Measurements from ENCODE around the gene USF1. TPM values are rescaled to one million over a fixed set of nuclear protein-coding genes. Genes with fewer than 3 reads are reported as not detected.
A peak's percentile ranks its signal among the peaks of the same experiment; 100 is the strongest.
"Not testable (repeated sequence)": the region's sequence is repeated elsewhere in the genome, so short reads cannot be mapped to it uniquely, and the experiment has no call there.

Gene USF1
- total RNA-seq, 1 experiment from 2014 or later, result 66.4 TPM

DNA sequence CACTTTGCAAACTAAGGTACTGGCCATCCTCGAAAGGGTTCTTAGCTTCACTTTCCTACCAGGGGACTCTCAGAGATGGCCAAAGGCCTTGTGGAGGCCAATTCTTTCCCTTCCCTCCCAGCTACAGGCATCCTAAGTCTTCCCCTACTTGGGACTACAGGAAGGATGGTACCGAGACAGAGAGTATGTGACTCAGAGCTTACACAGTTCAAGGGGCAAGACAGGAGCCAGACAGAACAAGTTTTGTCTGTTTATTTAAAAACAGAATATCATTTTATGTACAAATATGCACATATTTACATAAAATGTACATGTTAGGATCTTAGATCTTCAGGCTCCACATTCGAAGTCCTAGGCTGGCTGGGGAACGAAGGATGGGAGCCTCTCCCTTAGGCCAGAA lies 25.0 kb upstream of the USF1 start:
- DNase-seq, result no peak
- no peak overlapping the region for H3K4me3 ChIP-seq
- H3K4me1 ChIP-seq, result peaks cover 4% of the 10 kb centered on the region; the same call in 1 of the 2 replicates
- H3K27ac ChIP-seq, result no peak overlapping the region
- H3K9me3 ChIP-seq (replicated peaks), result no peaks in the 10 kb centered on the region
- no peaks in the 10 kb centered on the region for H3K36me3 ChIP-seq
- no peaks in the 10 kb centered on the region for H3K27me3 ChIP-seq

DNA sequence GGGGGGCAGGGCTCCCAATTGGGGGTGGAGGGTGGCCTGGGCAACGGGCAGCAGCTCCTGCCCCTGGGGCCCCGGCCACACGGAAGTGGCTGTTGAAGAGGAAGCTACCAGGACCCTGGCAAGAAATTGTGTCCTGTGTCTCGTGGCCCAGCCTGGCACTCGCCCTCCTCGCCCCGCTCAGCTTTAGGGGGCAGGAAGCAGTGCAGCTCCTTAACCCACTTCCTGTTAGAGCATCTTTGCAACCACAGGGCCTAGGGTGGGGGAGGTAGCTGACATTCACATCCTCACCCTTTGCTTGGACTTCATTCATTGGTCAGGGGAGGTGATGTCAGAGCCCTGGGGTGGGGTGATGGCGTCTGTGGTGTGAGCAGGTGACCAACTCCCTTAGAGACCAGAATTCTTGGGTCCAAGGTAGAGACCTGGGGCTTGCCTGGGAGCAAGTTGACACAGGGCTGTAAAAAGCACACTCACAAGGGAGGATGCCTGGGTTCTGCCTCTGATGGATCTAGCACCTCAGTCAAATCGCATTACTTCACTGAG lies 24.0 kb upstream of the USF1 start, which contains the start of gene ARHGAP30:
Gene ARHGAP30, minus strand, starts transcription at position 161 of the 540 bp plus-strand sequence. CDS start 267 bp downstream, outside the sequence.
- no peaks in the 10 kb centered on the region for H3K36me3 ChIP-seq
- H3K4me1 ChIP-seq, result peaks cover 4% of the 10 kb centered on the region; the same call in 1 of the 2 replicates
- no peak within 1 kb of the TSS for H3K27ac ChIP-seq
- peak; percentile 16 to 21 for DNase-seq
- H3K9me3 ChIP-seq (replicated peaks), result no peaks in the 10 kb centered on the region
- H3K4me3 ChIP-seq, result no peak within 1 kb of the TSS
- H3K27me3 ChIP-seq, result no peaks in the 10 kb centered on the region

DNA sequence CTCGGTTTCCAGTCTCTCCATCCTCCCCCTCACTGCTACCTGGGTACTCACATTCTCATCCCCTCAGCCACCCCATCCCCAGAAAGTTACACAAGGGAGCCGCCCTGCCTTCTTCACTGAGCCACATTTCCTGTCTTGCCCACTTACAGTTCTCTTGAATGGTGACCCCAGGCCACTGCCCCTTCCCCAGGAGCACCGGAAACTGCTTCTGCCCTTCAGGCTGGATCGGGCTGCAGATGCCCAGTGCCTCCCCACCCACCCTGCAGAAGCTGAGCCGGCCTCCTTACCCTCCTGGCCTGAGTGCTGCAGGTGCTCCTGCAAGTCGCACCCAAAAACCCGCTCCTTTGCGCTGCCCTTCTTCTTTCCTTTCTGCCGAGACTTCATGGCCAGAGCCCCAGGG lies 23.5 kb upstream of the USF1 start:
- Histone ChIP-seq H3K27me3 (no peaks in the 10 kb centered on the region), H3K4me1 (no peaks in the 10 kb centered on the region), H3K4me3 (no peak overlapping the region), H3K27ac (no peak overlapping the region), H3K36me3 (no peaks in the 10 kb centered on the region), H3K9me3 (replicated peaks) (no peaks in the 10 kb centered on the region)
- no peak for DNase-seq

DNA sequence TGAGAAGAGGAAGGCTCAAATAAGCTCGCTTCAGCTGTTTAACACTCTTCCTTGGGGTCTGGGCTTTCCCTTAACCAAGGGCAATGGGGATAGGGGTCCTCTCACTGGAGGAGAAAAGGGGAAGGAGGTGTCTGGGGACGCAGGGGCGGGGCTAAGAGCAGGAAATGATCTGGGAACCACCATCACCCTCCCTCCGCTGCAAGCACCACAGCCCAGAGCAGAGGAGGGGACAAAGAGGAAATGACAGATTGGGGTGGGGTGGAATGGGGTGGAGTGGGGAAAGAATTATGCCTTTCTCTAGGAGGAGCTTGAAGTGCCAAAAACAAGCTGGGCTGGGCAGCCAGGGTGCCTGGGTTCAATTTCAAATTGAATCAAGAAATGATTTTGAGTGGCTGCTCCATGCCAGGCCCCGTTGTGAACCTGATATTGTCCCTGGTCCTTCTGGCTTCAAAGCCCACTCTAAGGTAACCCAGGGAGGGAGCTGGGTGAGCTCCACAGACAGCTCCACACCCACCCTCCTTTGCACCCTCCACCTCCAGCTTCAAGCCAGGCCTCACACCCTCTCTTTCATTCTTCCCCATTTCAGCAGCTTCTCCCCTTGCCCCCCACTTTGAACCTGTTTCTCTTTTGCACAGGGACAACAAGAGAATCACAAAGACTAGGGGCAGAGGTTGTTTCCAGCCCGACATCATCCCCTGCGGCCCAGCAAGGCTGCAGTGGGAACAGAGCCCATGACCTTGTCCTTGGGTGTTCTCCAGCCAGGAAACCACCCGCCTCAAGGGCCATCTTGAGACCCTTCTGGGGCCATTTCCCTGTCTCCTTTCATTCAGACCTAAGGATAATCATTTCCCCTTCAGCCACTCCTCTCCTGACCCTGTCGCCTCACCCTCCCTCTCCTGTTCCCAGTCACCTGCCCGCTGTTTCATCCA lies 22.8 kb upstream of the USF1 start:
- DNase-seq, result no peak
- H3K9me3 ChIP-seq (replicated peaks), result no peaks in the 10 kb centered on the region
- H3K27ac ChIP-seq, result no peak overlapping the region
- H3K36me3 ChIP-seq, result no peaks in the 10 kb centered on the region
- H3K4me1 ChIP-seq, result no peaks in the 10 kb centered on the region
- no peak overlapping the region for H3K4me3 ChIP-seq
- no peaks in the 10 kb centered on the region for H3K27me3 ChIP-seq

DNA sequence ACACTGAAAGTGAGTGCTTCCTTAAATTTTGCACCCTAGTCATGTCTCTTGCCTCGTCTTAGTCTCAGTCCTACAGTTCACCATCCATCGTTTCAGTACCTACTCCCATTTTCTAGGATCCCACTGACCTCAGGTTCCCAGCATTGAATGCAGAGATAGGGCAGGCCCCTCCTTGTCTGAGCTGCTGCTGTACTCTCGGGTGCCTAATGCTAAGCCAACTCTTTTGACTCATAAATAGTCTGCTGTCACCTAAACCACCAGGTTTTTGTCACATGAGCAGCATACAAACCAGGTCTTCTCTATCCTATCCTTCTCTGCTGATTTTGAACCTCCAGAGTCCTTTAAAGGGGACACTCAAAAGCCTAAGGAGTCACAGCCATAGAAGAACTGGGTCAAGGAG lies 20.9 kb upstream of the USF1 start:
- no peak for DNase-seq
- no peaks in the 10 kb centered on the region for H3K36me3 ChIP-seq
- H3K9me3 ChIP-seq (replicated peaks), result no peaks in the 10 kb centered on the region
- H3K4me3 ChIP-seq, result no peak overlapping the region
- no peaks in the 10 kb centered on the region for H3K4me1 ChIP-seq
- H3K27ac ChIP-seq, result no peak overlapping the region
- no peaks in the 10 kb centered on the region for H3K27me3 ChIP-seq

DNA sequence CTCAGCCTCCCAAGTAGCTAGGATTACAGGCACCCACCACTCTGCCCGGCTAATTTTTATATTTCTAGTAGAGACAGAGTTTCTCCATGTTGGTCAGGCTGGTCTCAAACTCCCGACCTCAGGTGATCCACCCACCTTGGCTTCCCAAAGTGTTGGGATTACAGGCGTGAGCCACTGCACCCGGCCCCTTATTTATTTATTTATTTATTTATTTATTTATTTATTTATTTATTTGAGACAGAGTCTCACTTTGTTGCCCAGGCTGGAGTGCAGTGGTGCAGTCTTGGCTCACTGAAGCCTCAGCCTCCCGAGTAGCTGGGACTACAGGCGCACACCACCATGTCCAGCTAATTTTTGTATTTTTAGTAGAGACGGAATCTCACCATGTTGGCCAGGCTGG lies 19.9 kb upstream of the USF1 start:
- H3K27ac ChIP-seq; H3K27me3 ChIP-seq; H3K36me3 ChIP-seq; H3K4me3 ChIP-seq; H3K9me3 ChIP-seq (replicated peaks); DNase-seq; H3K4me1 ChIP-seq: not testable (repeated sequence)

DNA sequence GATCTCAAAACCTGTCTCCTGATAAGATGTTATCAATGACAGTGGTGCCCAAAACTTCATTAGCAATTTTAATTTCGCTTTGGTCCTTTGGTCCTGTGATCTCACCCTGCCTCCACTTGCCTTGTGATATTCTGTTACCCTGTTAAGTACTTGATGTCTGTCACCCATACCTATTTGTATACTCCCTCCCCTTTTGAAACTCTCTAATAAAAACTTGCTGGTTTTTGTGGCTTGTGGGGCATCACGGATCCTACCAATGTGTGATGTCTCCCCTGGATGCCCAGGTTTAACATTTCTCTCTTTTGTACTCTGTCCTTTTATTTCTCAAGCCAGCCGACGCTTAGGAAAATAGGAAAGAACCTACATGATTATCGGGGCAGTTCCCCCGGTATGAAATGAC lies 18.2 kb upstream of the USF1 start:
- not testable (repeated sequence) for DNase-seq; H3K4me1 ChIP-seq; H3K27me3 ChIP-seq; H3K27ac ChIP-seq; H3K9me3 ChIP-seq (replicated peaks); H3K36me3 ChIP-seq; H3K4me3 ChIP-seq

DNA sequence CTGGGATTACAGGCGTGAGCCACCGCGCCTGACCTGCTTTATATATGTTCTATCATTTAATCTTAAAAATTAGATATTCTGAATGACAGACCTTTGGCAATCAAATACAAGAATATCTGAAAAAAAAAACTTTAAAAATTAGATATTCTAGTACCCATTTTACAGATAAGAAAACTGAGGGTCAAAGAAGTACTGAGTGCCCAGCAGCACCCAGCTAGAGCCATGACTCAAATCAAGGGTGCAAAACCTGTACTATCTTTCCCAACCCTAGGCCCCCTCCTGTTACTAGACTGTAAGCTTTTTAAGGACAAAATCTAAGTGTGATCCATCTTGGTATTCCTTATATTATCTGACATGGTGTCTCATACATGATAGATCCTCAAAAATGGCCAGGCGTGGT lies 15.6 kb upstream of the USF1 start:
- Histone ChIP-seq H3K4me3 (no peak overlapping the region), H3K27me3 (no peaks in the 10 kb centered on the region), H3K27ac (no peak overlapping the region), H3K36me3 (no peaks in the 10 kb centered on the region), H3K9me3 (replicated peaks) (no peaks in the 10 kb centered on the region), H3K4me1 (no peaks in the 10 kb centered on the region)
- DNase-seq, result no peak

DNA sequence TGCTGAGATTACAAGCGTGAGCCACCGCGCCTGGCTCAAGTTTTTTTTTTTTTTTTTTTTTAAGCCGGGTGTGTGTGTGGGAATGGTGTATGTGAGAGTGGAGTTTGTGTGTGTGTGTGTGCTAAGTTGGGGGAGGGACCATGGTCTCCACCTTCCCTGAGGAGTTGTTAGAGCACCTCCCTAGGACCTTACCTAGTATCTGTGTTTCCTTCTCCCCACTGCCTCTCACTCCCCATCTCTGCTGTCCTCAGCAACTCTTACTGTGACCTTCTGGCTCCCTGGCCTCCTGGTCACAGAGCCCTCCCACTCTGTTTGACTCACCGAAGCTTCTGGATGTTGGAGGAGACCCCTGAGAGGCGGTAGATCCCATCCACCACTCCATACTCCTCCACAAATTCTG lies 13.5 kb upstream of the USF1 start:
- Histone ChIP-seq H3K4me3 (no peak overlapping the region), H3K27ac (no peak overlapping the region), H3K36me3 (no peaks in the 10 kb centered on the region), H3K27me3 (no peaks in the 10 kb centered on the region), H3K4me1 (no peaks in the 10 kb centered on the region), H3K9me3 (replicated peaks) (no peaks in the 10 kb centered on the region)
- DNase-seq, result no peak

DNA sequence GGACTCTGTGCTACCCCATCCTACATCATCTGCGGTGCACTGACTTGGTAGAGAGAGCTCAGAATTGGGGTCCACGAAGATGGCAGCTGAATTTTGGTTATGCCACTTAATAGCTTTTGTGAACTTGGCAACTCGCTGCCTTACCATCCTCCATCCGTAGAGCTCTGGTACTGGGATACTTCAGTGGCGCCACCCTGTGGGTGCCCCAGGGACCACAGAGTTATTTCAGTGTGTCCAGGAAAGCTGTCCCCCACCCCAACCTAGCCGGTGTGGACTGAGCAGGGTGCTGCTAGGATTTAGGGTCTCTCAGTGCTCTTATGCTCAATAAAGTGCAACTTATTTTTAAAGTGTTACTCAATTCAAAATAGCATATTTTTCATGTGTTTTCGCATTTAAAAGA lies 9.0 kb upstream of the USF1 start:
- H3K27me3 ChIP-seq, result no peaks in the 10 kb centered on the region
- no peak for DNase-seq
- H3K4me3 ChIP-seq, result no peak overlapping the region
- no peaks in the 10 kb centered on the region for H3K36me3 ChIP-seq
- H3K9me3 ChIP-seq (replicated peaks), result no peaks in the 10 kb centered on the region
- no peak overlapping the region for H3K27ac ChIP-seq
- no peaks in the 10 kb centered on the region for H3K4me1 ChIP-seq

DNA sequence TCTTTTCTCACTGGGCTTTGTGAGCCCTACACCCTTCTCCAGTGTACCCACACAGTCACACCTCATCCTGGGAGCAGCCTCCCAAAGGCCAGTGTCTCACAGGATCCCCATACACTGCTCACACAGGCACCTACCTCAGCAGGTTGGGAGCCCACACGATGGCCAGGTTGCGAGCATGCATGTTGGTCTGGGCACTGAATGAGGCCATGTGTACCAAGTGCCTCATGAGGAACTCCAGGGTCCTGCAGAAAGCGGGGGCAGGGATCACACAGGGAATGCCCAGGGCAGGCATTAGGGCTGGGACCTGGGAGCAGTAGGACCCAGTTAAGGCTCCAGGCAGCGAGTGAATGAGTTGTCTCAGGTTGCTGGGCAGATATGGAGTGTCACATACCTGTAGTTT lies 8.5 kb upstream of the USF1 start:
- Histone ChIP-seq H3K27ac (no peak overlapping the region), H3K27me3 (no peaks in the 10 kb centered on the region), H3K4me3 (no peak overlapping the region), H3K9me3 (replicated peaks) (0 out of 2 replicates have a peak, but pooled peaks cover 6% of the 10 kb centered on the region), H3K36me3 (no peaks in the 10 kb centered on the region), H3K4me1 (no peaks in the 10 kb centered on the region)
- no peak for DNase-seq

DNA sequence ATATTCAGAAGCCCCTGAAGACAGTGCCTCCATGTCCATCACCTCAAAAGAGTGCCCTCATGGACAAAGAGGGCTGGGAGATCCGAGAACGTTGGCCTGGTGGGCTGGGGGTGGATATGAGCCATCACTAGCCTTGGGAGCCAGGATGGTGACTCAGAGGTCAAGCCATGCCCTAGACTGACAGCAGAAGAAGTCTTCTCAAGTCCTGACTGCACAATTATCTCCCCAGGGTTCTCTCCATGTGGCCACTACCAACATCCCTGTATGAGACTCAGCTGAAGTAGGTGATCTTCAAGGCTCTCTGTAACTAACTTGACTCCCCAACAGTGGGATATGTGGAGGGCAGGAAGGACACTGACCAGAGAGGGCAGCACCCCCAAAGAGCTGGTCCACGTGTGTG lies 7.1 kb upstream of the USF1 start:
- H3K4me3 ChIP-seq, result no peak overlapping the region
- H3K27me3 ChIP-seq, result no peaks in the 10 kb centered on the region
- H3K36me3 ChIP-seq, result no peaks in the 10 kb centered on the region
- H3K4me1 ChIP-seq, result no peaks in the 10 kb centered on the region
- 0 out of 2 replicates have a peak, but pooled peaks cover 6% of the 10 kb centered on the region for H3K9me3 ChIP-seq (replicated peaks)
- no peak overlapping the region for H3K27ac ChIP-seq
- no peak for DNase-seq

DNA sequence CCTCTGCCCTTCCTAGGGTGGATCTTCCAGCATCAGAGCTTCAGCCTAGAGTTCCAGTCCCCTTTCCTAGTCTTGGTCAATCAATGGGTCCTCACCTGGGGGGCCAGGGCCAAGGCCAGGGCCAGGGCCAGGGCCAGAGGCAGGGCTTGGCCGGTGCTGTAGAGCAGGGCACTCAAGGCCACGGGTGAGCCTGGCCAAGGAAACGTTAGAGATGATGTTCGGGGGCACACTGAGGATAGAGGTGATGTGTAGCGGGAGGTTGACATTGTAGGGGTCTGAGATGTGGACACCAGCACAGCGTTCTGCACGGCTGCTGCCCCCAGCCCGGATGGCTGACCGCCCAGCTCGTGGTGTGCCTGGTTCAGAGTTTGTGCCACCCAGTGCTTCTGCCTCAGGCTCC lies 5.4 kb upstream of the USF1 start:
- H3K9me3 ChIP-seq (replicated peaks), result peaks cover 13% of the 10 kb centered on the region
- no peaks in the 10 kb centered on the region for H3K4me1 ChIP-seq
- H3K27me3 ChIP-seq, result no peaks in the 10 kb centered on the region
- H3K27ac ChIP-seq, result no peak overlapping the region
- H3K36me3 ChIP-seq, result no peaks in the 10 kb centered on the region
- DNase-seq, result no peak
- H3K4me3 ChIP-seq, result no peak overlapping the region

DNA sequence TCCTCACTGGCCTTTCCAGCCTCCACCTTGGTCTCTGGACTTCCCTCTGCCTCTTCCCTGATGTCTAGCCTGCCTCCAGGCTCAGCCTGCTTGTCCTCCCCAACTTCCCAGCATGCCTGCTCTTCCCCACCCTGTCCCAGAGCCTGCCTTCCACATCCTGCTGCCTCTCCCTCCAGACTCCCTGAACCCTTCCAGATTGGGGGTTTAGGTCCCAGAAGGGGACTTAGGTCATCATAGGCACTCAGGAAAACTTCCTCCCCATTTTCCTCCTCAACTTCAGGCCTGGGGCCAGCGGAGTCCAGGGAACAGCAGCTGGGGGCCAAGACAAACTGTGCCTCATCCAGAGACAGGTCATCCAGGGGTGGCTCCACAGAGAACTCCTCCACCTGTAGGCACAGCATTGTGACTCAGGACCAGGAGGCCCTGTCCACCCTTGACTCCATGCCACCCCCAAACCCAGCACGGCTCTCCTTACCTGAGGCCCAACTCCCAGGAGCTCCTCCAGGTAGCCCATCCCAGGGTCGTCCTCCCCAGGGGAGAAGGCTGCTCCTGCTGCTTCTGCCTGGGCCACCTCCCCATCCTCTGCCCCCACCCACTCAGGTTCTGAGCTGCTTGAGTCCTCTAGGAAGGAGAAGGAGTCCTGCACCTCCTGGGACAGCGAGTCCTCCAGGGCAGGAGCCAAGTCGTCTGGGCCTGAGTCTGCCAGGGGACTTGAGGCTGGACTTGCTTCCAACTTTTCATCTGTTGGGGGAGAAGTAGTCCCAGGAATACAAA lies 3.4 kb upstream of the USF1 start:
- Histone ChIP-seq H3K4me1 (peaks cover 3% of the 10 kb centered on the region; the same call in 1 of the 2 replicates), H3K4me3 (no peak overlapping the region), H3K27ac (no peak overlapping the region), H3K9me3 (replicated peaks) (peaks cover 13% of the 10 kb centered on the region), H3K27me3 (no peaks in the 10 kb centered on the region), H3K36me3 (no peaks in the 10 kb centered on the region)
- DNase-seq, result no peak

Data from SJCRH30 (cell line).